T-helper 17 cell (primary cell): ENCODE data around the gene MYOM1. TPM values are rescaled to one million over a fixed set of nuclear protein-coding genes. Genes with fewer than 3 reads are reported as not detected.

ENCODE experiments used
- ATAC-seq: fragments of 150-1000 bp; cut with Tn5 transposase; 2 replicates; pipeline ENCODE4 v1.10.0; 2021; ENCODE audit warnings: mild to moderate bottlenecking, moderate library complexity
- DNase-seq, 3 donors: peaks; one replicate each; pipeline versions ENCODE4 v3.0.0 to v3.0.0-alpha.2; 2020 to 2021
- H3K9me3 ChIP-seq: one replicate; pipeline ENCODE4 v1.7.0; 2013; ENCODE audit warnings: low read length, mild to moderate bottlenecking; ENCODE audit not compliant: control insufficient read depth, poor library complexity, severe bottlenecking
- H3K27ac Mint-ChIP-seq: one replicate; pipeline ENCODE4 v1.8.0; 2022; ENCODE audit warnings: mild to moderate bottlenecking, moderate library complexity, mixed read lengths
- H3K27me3 Mint-ChIP-seq: one replicate; pipeline ENCODE4 v1.8.0; 2022; ENCODE audit warnings: mixed read lengths
- H3K36me3 Mint-ChIP-seq: one replicate; pipeline ENCODE4 v1.8.0; 2022; ENCODE audit warnings: low read depth, mixed read lengths
- H3K4me1 Mint-ChIP-seq: one replicate; pipeline ENCODE4 v1.8.0; 2022; ENCODE audit warnings: mild to moderate bottlenecking, mixed read lengths
- H3K4me3 Mint-ChIP-seq: one replicate; pipeline ENCODE4 v1.8.0; 2022; ENCODE audit warnings: mild to moderate bottlenecking, moderate library complexity, mixed read lengths
- total RNA-seq, 4 donors: library from RNA in 2 of 4; stranded (reverse) in 2 of 4; gene quantifications; one replicate each; pipeline ENCODE4 v1.2.3 and lab custom pipeline; 2022 to 2026

The MYOM1 gene
- total RNA-seq, 2 donors from 2014 or later = 0.92 to 3.2 TPM

DNA sequence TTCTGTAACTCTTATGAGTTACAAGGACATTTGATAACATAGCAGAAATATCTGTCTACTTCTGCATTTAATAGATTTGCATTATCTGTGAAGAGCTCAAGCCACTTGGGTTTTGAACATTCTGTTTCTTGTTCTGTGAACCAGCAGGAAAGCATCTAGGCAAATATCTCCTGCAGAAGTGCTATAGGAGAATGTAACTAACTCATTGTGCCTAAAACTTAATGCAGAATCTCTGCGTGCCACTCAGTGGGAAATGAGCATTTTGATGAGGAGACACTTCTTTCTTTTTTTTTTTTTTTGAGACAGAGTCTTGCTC lies 63.5 kb downstream of the MYOM1 start:
- no peaks in the 10 kb centered on the region for H3K9me3 ChIP-seq
- Mint-ChIP-seq H3K4me1 (peaks cover 3% of the 10 kb centered on the region), H3K27me3 (no peaks in the 10 kb centered on the region), H3K36me3 (peaks cover 2% of the 10 kb centered on the region), H3K27ac (no peak overlapping the region), H3K4me3 (no peak overlapping the region)
- DNase-seq (no peak), ATAC-seq (no peak)

DNA sequence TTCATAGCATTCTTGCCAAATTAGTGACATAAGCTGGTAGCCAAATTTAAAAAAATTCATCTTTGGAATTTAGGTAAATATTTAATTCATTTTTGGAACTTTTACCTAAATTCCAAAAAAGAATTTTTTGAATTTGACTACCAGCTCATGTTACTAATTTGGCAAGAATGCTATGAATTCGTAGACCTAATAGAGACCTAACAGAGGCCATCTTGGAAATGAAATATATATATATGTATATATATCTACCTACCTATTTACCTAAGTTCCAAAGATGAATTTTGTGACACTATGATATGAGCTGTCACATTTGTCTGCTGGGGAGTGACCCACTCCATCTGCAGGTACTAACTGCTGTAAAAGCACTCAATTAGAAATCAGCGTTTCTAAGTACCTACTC lies 65.6 kb downstream of the MYOM1 start:
- H3K9me3 ChIP-seq = no peaks in the 10 kb centered on the region
- peaks cover 10% of the 10 kb centered on the region for H3K4me1 Mint-ChIP-seq
- ATAC-seq (no peak), DNase-seq (no peak)
- no peak overlapping the region for H3K4me3 Mint-ChIP-seq
- H3K36me3 Mint-ChIP-seq = peaks cover 2% of the 10 kb centered on the region
- H3K27ac Mint-ChIP-seq = no peak overlapping the region
- H3K27me3 Mint-ChIP-seq = no peaks in the 10 kb centered on the region

DNA sequence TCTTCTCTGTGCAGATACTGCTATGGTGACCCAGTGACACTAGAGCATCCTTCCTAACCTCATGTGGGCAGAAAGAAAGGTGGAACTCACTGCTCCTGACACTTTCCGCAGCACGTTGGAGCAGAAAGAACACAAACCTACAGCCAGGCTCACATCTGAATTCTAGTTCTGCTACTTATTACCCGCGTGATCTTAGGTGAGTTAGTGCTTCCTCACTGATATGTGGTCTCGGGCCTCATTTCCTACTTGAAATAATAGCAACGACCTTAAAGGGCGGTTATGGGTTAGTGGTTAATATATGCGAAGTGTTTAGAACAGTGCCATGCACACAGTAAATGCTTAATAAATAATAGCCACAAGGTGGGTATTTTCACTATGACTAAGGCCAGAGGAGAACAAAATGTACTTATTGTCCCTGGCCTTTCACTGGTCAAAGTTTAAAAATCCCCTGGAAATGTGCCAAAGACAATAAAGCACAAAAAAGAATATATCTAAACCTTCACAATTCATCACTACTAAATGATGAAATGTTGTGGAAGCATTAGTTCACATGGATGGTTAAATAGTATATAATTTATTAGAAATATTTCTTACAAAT lies 66.6 kb downstream of the MYOM1 start:
- no peaks in the 10 kb centered on the region for H3K9me3 ChIP-seq
- DNase-seq = no peak
- H3K4me3 Mint-ChIP-seq = no peak overlapping the region
- peaks cover 2% of the 10 kb centered on the region for H3K36me3 Mint-ChIP-seq
- H3K4me1 Mint-ChIP-seq = peaks cover 10% of the 10 kb centered on the region
- ATAC-seq = no peak
- H3K27ac Mint-ChIP-seq = no peak overlapping the region
- H3K27me3 Mint-ChIP-seq = no peaks in the 10 kb centered on the region

DNA sequence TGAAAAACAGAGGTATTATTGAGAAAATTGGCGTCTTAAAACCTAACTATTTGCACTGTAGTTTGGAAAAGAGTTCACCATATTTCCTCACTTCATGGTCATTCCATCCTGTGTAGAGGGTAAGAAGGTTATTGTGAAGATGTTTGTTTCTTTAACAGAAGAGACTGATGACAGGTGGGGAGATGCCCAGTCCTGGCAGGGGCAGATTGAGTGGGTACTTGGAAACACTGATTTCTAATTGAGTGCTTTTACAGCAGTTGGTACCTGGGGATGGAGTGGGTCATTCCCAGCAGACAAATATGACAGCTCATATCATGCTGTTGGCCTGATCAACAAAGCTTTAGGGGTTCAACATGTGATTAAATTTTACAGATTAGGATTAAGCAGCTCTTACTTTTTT lies 67.5 kb downstream of the MYOM1 start:
- ATAC-seq (no peak), DNase-seq (no peak)
- Mint-ChIP-seq H3K27ac (no peak overlapping the region), H3K4me3 (no peak overlapping the region), H3K4me1 (peaks cover 10% of the 10 kb centered on the region), H3K36me3 (peaks cover 2% of the 10 kb centered on the region), H3K27me3 (no peaks in the 10 kb centered on the region)
- no peaks in the 10 kb centered on the region for H3K9me3 ChIP-seq

DNA sequence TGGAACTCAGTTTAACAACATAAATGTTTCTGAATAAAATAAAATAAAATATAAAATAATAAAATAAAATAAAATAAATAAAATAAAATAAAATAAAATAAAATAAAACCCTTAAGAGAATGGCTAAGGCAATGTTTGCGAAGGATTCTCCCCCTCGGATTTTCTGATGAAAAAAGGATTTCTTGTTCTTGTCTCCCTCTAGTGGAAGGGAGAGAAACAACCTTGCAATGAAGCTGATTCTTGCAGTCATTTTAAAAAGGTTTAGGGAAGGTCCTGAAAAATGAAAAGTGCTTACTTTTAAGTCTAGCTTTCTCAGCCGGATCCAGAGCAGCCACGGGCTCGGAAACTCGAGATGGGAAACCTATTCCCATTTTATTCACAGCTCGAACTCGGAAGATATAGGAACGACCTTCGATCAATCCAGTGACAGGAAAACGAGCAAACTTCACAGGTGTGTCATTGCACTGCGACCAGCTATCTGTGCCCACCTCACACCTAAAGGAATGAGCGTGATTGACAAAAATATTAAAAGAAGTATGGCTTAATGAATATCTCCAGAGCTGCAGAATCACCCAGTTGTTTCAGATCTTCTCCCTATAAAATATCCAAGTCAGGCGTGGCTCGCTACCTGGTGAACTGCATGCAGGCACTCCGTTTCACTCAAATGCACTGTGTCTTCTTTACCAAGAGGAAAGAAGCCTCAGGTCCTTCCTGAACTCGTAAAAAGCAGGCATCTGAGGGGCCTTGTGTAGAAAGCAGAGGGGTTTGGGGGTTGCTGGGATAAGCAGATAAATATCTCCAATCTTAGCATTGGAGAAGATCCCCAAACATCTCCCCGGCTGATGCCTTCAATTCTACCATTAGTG lies 68.1 kb downstream of the MYOM1 start:
- ATAC-seq = no peak
- Mint-ChIP-seq H3K4me3 (no peak overlapping the region), H3K27ac (no peak overlapping the region), H3K27me3 (no peaks in the 10 kb centered on the region), H3K36me3 (peaks cover 2% of the 10 kb centered on the region), H3K4me1 (peaks cover 10% of the 10 kb centered on the region)
- DNase-seq = no peak
- H3K9me3 ChIP-seq = no peaks in the 10 kb centered on the region

DNA sequence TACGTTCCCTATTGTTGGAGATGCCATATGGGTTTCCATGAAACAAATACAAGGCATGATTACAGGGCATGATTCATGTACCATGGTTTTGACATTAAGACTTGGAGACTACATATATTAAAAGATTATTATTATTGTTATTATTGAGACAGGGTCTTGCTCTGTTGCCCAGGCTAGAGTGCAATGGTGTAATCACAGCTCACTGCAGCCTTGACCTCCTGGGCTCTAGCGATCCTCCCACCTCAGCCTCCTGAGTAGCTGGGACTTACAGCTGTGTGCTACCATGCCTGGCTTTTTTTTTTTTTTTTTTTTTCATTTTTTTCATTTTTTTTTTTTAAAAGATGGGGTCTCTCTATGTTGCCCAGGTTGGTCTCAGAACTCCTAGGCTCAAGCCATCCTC lies 69.1 kb downstream of the MYOM1 start:
- H3K27me3 Mint-ChIP-seq = no peaks in the 10 kb centered on the region
- H3K27ac Mint-ChIP-seq = no peak overlapping the region
- no peaks in the 10 kb centered on the region for H3K9me3 ChIP-seq
- no peak overlapping the region for H3K4me3 Mint-ChIP-seq
- DNase-seq (no peak), ATAC-seq (no peak)
- peaks cover 2% of the 10 kb centered on the region for H3K36me3 Mint-ChIP-seq
- H3K4me1 Mint-ChIP-seq = peaks cover 10% of the 10 kb centered on the region

DNA sequence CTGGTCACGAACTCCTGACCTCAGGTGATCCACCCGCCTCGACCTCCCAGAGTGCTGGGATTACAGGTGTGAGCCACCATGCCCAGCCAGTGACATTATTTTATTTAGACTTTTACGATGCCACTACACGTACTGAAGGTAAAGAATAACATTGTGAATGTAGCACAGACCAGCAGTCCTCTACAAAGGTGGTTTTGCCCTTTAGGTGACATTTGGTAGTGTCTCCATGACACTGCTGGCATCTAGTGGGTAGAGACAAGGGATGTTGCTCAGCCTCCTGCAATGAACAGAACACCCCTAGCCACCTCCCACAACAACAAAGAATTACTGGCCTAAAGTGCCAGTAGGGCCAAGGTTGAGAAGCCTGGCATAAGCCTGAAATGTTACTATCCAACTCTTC lies 69.5 kb downstream of the MYOM1 start:
- peaks cover 10% of the 10 kb centered on the region for H3K4me1 Mint-ChIP-seq
- no peak overlapping the region for H3K27ac Mint-ChIP-seq
- H3K4me3 Mint-ChIP-seq = no peak overlapping the region
- DNase-seq (no peak), ATAC-seq (no peak)
- peaks cover 2% of the 10 kb centered on the region for H3K36me3 Mint-ChIP-seq
- H3K27me3 Mint-ChIP-seq = no peaks in the 10 kb centered on the region
- H3K9me3 ChIP-seq = no peaks in the 10 kb centered on the region

DNA sequence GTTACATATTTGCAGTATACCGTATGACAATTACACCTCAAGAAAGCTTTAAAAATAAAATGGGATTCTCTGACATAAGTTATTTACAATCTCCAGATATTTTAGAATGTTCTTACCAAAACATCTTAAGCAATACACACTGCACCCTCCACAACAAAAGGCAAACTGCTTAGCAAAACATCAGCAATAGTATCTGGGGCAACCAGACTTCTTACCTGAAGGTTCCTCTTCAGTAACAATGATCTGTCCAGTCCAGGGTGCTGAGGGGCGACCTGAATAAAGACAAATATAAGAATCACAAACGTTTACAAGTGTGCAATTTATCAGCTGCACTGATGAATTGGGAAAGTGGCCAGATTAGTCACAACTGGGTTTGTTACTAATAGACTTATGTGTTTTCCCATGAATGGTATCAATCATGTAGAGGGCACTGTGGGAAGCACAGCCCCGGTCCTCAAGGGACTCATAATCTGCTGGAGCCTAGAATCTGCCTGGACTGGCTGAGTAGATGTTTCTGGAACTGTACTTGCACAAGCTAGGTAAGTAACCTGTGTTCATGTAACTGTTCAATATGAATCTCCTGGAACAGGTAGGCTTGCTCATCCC lies 70.7 kb downstream of the MYOM1 start:
- ATAC-seq (no peak), DNase-seq (no peak)
- no peaks in the 10 kb centered on the region for H3K9me3 ChIP-seq
- H3K4me3 Mint-ChIP-seq = no peak overlapping the region
- H3K27ac Mint-ChIP-seq = no peak overlapping the region
- no peaks in the 10 kb centered on the region for H3K36me3 Mint-ChIP-seq
- peaks cover 10% of the 10 kb centered on the region for H3K4me1 Mint-ChIP-seq
- H3K27me3 Mint-ChIP-seq = no peaks in the 10 kb centered on the region

DNA sequence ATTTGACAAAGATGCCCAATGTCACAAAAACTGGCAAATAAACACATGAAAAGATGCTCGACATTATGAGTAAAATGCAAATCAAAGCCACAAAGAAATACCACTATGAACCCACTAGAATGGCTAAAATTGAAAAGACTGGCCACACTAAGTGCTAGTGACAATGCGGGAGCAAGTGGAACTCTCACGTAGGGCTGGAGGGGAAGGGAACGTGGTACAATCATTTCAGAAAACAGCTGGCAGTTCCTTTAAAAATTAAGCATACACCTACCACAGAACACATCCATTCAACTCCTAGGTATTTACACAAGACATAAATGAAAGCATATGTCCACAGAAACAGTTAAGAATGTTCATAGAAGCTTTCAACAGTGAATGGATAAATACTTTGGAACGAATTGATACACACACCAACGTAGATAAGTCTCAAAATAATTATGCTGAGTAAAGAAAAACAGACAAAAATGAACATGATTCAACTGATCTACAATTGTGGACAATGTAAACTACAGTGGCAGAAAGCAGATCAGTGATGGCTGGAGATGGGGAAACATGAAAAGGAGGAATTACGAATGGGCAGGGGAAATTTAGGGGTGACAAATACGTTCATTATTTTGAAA lies 71.7 kb downstream of the MYOM1 start:
- H3K27me3 Mint-ChIP-seq = no peaks in the 10 kb centered on the region
- H3K27ac Mint-ChIP-seq = no peak overlapping the region
- no peak for ATAC-seq

DNA sequence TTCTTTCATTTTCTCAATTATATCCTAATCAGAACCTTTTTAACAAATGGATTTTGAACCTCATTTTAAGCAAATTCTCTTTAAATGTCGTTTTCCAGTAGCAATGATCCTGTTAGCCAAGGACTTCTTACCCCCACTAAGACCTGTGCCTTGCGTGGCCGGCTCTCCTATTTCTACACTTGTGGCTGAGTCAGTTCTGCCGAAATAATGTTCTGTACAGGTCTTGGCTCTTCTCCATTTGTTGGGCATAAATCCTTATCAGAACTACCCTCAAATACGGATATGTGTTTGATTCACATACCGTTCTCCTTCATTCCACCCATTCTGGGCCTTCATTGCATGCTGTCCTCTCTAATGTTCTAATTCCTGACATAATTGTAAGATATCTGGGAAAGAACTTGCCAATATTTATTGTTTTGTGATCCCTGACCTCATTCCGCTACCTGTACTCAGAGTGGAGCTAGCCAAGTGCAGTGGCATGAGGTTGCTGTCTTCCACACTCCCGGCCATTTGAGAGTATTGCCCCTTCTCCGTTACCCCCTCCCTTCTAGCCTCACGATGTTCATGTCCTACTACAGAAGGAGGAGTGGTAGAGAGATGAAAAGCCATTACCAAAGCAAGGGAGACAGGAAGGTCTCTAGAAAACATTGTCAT lies 78.7 kb downstream of the MYOM1 start:
- Mint-ChIP-seq H3K4me3 (no peak overlapping the region), H3K27me3 (peaks cover 18% of the 10 kb centered on the region), H3K36me3 (no peaks in the 10 kb centered on the region), H3K27ac (no peak overlapping the region), H3K4me1 (peaks cover 2% of the 10 kb centered on the region)
- H3K9me3 ChIP-seq = no peaks in the 10 kb centered on the region
- DNase-seq (no peak), ATAC-seq (no peak)

More for the DNA sequence above, 71.7 kb downstream of the MYOM1 start:
- no peak overlapping the region for H3K4me3 Mint-ChIP-seq
- no peak for DNase-seq
- no peaks in the 10 kb centered on the region for H3K36me3 Mint-ChIP-seq
- H3K9me3 ChIP-seq = no peaks in the 10 kb centered on the region
- peaks cover 10% of the 10 kb centered on the region for H3K4me1 Mint-ChIP-seq

DNA sequence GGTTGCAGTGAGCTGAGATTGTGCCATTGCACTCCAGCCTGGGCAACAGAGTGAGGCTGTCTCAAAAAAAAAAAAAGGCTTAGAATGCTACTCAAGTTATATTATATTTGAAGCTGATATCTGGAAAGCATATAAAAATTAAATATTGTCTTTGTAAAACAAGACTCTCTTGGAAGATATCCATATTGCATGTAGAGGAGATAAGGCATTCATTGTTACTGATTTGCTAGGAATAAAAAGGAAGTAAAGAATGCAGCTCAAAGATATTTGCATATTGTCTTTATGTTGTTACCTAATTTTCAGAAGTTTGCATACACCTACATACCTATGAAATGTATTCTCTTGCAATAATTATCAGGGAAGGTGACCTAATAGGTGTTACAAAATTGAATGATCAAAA lies 79.4 kb downstream of the MYOM1 start:
- no peak overlapping the region for H3K27ac Mint-ChIP-seq
- no peak overlapping the region for H3K4me3 Mint-ChIP-seq
- no peaks in the 10 kb centered on the region for H3K36me3 Mint-ChIP-seq
- no peak for ATAC-seq
- H3K9me3 ChIP-seq = no peaks in the 10 kb centered on the region
- peaks cover 18% of the 10 kb centered on the region for H3K27me3 Mint-ChIP-seq
- H3K4me1 Mint-ChIP-seq = peaks cover 2% of the 10 kb centered on the region
- DNase-seq = no peak

DNA sequence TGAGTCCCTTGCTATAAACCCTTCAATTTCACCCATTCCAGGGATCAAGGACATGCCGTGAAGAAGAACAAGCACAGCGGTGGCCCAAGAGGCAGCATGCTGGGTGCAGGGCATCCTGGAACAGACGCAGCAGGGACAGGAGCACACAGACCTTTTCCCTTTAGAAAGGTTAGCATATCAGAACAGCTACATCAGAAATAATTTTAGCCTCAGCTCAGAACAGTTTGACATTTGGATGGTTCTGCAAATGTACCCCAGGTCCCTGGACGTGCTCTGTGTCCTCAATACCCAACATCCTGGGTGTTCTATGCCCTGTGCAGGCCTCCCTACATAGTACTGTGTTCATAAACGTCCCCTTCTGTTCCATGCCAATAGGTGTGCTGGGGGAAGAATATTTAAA lies 80.4 kb downstream of the MYOM1 start:
- Mint-ChIP-seq H3K36me3 (no peaks in the 10 kb centered on the region), H3K4me3 (no peak overlapping the region), H3K4me1 (peaks cover 2% of the 10 kb centered on the region), H3K27ac (no peak overlapping the region), H3K27me3 (peaks cover 18% of the 10 kb centered on the region)
- ATAC-seq (no peak), DNase-seq (no peak)
- no peaks in the 10 kb centered on the region for H3K9me3 ChIP-seq
